Thyroid gland (tissue), 4 donors: Measurements from ENCODE around the gene DSCAM. TPM values are rescaled to one million over a fixed set of nuclear protein-coding genes. Genes with fewer than 3 reads are reported as not detected.

Experiments used
- DNase-seq, 2 donors: peaks; one replicate each; pipeline ENCODE4 v3.0.0-alpha.2; 2019
- H3K27ac ChIP-seq, 3 donors: fragments of 200-600 bp; sonication (generic); 1 replicate in 2 of 3; 2 replicates in 1 of 3; pipeline ENCODE4 v1.5.1; 2016 to 2019; ENCODE audit warnings: mild to moderate bottlenecking in 1 of 3, moderate library complexity in 1 of 3
- H3K27me3 ChIP-seq: fragments of 200-600 bp; sonication (generic); one replicate; pipeline ENCODE4 v1.5.1; 2019
- H3K36me3 ChIP-seq, 2 donors: fragments of 200-600 bp; sonication (generic); one replicate each; pipeline ENCODE4 v1.5.1; 2016 to 2019
- H3K4me1 ChIP-seq, 2 donors: fragments of 200-600 bp; sonication (generic); one replicate each; pipeline ENCODE4 v1.5.1; 2017 to 2019
- H3K4me3 ChIP-seq, 3 donors: fragments of 200-600 bp; sonication (generic); replicated peaks in 1 of 3; 1 replicate in 2 of 3; 2 replicates in 1 of 3; pipeline ENCODE4 v1.5.1; 2016; ENCODE audit warnings: mild to moderate bottlenecking in 1 of 3
- H3K9me3 ChIP-seq: fragments of 200-600 bp; sonication (generic); one replicate; pipeline ENCODE4 v1.5.1; 2017
- POLR2A ChIP-seq, 2 donors: fragments of 450-650 bp; IDR thresholded peaks; one replicate each; pipeline ENCODE4 v1.6.1; 2017; ENCODE audit warnings: antibody characterized with exemption in 2 of 2, mild to moderate bottlenecking in 2 of 2, moderate library complexity in 1 of 2
- WGBS, 2 donors: methylation state at CpG; one replicate each; pipeline ENCODE4 v1.1.5; 2017; 5-methylcytosine and 5-hydroxymethylcytosine counted together
- intact Hi-C: fragments of 100-400 bp; cut with DNase I; formaldehyde crosslinking; loops from one replicate; pipeline ENCODE4 v1.15.1; 2023
- total RNA-seq, 4 donors: library from RNA; depleted of rRNA; stranded (reverse); fragments of >200 nt; gene quantifications; one replicate each; pipeline ENCODE4 v1.2.3, GENCODE V29; 2016
- TF ChIP-seq, protein P1 (sequence below), 6 experiments: fragments of 200-600 bp in 3 of 6; fragments of 450-650 bp in 3 of 6; sonication (generic) in 3 of 6; IDR thresholded peaks; one replicate each; pipeline ENCODE4 v1.5.1; 2016 to 2019; ENCODE audit warnings: antibody characterized with exemption in 6 of 6, mild to moderate bottlenecking in 2 of 6, inconsistent platforms in 1 of 6, moderate library complexity in 1 of 6

DSCAM gene
- total RNA-seq, 4 donors from 2014 or later = 0.20 TPM; not detected in 3

DNA sequence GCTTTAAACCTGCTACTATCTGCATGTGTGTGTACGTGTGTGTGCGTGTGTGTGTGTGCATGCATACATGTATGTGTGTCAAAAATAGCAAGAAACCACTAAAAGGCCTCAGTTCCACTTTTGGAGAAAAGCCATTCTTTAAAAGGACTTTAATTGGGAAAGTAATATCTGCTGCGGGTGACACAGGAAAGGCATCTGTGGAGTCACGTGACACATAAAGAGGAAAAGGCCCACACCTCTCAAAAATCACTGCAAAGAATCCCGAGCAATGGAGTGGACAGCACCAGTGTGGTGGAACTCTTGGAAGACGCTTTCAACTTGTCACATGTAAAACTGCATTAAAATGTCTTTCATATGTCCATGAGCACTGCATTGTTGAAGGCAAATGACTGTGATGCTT is 63.6 kb downstream of the DSCAM start:
- TF ChIP-seq, protein P1, sequence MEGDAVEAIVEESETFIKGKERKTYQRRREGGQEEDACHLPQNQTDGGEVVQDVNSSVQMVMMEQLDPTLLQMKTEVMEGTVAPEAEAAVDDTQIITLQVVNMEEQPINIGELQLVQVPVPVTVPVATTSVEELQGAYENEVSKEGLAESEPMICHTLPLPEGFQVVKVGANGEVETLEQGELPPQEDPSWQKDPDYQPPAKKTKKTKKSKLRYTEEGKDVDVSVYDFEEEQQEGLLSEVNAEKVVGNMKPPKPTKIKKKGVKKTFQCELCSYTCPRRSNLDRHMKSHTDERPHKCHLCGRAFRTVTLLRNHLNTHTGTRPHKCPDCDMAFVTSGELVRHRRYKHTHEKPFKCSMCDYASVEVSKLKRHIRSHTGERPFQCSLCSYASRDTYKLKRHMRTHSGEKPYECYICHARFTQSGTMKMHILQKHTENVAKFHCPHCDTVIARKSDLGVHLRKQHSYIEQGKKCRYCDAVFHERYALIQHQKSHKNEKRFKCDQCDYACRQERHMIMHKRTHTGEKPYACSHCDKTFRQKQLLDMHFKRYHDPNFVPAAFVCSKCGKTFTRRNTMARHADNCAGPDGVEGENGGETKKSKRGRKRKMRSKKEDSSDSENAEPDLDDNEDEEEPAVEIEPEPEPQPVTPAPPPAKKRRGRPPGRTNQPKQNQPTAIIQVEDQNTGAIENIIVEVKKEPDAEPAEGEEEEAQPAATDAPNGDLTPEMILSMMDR (IDR thresholded peaks at IDR 0.05) = no peak
- H3K4me3 ChIP-seq = no peak overlapping the region
- no peaks in the 10 kb centered on the region for H3K4me1 ChIP-seq
- no peaks in the 10 kb centered on the region for H3K9me3 ChIP-seq
- H3K27ac ChIP-seq = no peak overlapping the region
- no peaks in the 10 kb centered on the region for H3K36me3 ChIP-seq
- 84 to 91% methylated on average over 6 of the region's 6 CpGs for WGBS, 2 donors
- intact Hi-C loops = no loop called here
- DNase-seq = no peak
- H3K27me3 ChIP-seq = no peaks in the 10 kb centered on the region

DNA sequence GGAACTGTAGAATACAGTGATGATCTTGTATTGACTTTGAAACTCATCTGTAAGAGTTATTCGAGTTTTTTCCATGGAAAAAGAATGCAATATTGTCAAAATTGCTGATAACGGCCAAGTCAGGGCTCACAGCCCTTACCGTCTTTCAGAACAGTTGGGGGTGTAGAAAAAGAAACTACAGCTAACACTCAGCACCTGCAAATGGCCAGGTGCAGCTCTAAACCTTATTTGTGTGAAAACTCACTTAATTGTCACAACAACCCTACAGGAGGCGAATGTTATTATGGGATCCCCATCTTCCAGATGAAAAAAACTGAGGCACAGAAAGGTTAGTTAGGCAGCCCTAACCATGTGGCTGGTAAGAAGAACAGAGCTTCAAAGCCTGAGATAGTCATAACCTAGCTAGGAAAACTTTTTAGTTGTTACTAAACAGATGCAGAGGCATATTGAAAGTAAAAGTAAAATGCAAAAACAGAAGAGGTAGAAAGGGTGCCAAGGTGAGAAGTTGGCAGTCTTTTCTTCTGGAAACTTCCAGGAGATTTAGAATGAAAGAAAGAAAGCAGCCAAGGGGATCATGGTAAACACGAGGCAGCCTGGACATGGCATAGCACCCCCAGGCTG is 76.4 kb downstream of the DSCAM start:
- Histone ChIP-seq H3K4me3 (no peak overlapping the region), H3K27ac (no peak overlapping the region), H3K36me3 (no peaks in the 10 kb centered on the region), H3K4me1 (no peaks in the 10 kb centered on the region), H3K27me3 (no peaks in the 10 kb centered on the region), H3K9me3 (no peaks in the 10 kb centered on the region)
- 72 to 88% methylated on average over 5 of the region's 5 CpGs for WGBS, 2 donors
- TF ChIP-seq POLR2A (IDR thresholded peaks at IDR 0.05) = no peak
- TF ChIP-seq, protein P1 (IDR thresholded peaks at IDR 0.05) = no peak
- DNase-seq = no peak
- intact Hi-C loops = no loop called here

DNA sequence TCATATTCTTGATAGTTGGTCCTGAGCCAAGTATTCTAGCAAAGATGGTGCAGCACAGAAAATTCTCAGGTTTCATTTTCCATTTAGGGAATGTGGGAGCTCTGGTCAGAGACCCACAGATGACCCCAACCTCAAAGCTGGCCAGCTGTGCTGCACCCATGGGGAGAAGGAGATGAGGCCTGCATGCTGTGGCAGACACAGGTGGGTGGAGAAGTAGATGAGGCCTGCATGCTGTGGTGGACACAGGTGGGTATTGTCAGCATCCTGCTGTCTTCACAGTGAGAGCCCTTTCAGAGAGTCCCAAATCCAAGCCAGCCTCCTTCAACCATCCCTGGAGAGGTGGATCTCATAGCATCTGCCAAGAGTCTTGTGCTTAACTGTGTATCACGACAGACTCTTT is 77.7 kb downstream of the DSCAM start:
- Histone ChIP-seq H3K27me3 (no peaks in the 10 kb centered on the region), H3K36me3 (no peaks in the 10 kb centered on the region), H3K4me1 (no peaks in the 10 kb centered on the region), H3K9me3 (no peaks in the 10 kb centered on the region), H3K4me3 (no peak overlapping the region), H3K27ac (no peak overlapping the region)
- 94% methylated on average over 1 of the region's 1 CpG for WGBS, 2 donors
- intact Hi-C loops = no loop called here
- no peak for DNase-seq
- TF ChIP-seq, protein P1 (IDR thresholded peaks at IDR 0.05) = no peak
- TF ChIP-seq POLR2A (IDR thresholded peaks at IDR 0.05) = no peak

DNA sequence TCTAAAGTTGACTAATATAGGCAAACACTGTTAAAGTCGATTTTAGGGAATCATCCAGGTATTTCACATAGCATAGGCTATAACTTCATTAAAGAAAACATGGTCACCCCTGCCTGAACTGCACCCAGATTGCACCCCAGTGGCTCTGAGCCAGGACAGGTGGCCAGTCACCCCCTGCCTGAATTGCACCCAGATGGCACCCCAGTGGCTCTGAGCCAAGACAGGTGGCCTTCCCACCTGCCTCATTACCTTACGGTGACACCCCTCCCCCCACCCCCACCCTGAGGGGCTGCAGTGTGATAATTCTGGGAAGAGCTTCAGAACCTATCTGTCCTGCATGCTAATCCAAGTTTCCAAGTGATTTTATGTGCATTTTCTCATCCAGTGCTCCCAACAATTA is 78.9 kb downstream of the DSCAM start:
- intact Hi-C loops = no loop called here
- Histone ChIP-seq H3K27me3 (no peaks in the 10 kb centered on the region), H3K9me3 (no peaks in the 10 kb centered on the region), H3K36me3 (no peaks in the 10 kb centered on the region), H3K4me3 (no peak overlapping the region), H3K27ac (no peak overlapping the region), H3K4me1 (no peaks in the 10 kb centered on the region)
- WGBS, 2 donors = 66 to 76% methylated on average over 2 of the region's 2 CpGs
- TF ChIP-seq, protein P1 (IDR thresholded peaks at IDR 0.05) = no peak
- no peak for TF ChIP-seq POLR2A (IDR thresholded peaks at IDR 0.05)
- no peak for DNase-seq

DNA sequence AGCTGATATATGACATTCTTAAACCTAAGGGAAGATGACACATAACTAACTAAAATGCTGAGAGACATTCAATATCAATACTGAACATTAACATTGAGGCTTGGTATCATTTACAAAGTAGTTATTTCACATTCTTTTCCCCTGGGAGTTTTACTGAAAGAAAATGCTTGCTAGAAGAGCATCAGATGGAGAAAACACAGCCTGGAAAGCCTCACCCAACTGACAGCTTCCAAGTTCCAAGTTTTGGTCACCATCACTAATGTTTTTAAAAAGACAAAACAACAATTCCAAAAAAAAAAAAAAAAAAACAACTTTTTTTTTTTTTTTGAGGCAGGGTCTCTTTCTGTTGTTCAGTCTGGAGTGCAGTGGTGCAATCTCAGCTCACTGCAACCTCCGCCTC is 80.6 kb downstream of the DSCAM start:
- H3K27ac ChIP-seq = no peak overlapping the region
- H3K4me1 ChIP-seq = no peaks in the 10 kb centered on the region
- intact Hi-C loops = no loop called here
- H3K27me3 ChIP-seq = no peaks in the 10 kb centered on the region
- no peaks in the 10 kb centered on the region for H3K36me3 ChIP-seq
- 95 to 100% methylated on average over 1 of the region's 1 CpG for WGBS, 2 donors
- no peak overlapping the region for H3K4me3 ChIP-seq
- no peaks in the 10 kb centered on the region for H3K9me3 ChIP-seq
- no peak for DNase-seq
- TF ChIP-seq POLR2A (IDR thresholded peaks at IDR 0.05) = no peak

DNA sequence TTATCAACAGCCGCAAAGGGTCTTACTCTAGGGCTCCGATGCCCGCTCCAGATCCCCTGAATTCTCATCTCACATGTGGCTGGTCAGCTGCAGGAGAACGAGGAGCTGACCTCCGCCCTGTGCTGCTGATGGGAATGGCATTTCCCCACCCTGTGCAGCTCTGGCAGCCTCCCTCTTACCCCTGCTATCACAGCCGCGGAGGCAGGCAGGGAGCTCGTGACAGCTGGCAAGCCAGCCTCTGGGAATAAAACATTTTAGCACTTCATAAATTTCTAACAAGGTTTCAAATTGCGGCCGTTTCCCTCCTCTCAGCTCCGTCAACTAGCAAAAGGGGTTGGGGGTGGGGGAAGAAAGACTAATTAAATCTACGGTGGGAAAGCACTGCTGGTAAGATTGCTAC is 81.1 kb downstream of the DSCAM start:
- Histone ChIP-seq H3K9me3 (no peaks in the 10 kb centered on the region), H3K27ac (no peak overlapping the region), H3K27me3 (no peaks in the 10 kb centered on the region), H3K4me3 (no peak overlapping the region), H3K4me1 (no peaks in the 10 kb centered on the region), H3K36me3 (no peaks in the 10 kb centered on the region)
- DNase-seq = no peak
- WGBS, 2 donors = 40 to 48% methylated on average over 12 of the region's 12 CpGs
- intact Hi-C loops = no loop called here
- TF ChIP-seq, protein P1 (IDR thresholded peaks at IDR 0.05) = no peak
- TF ChIP-seq POLR2A (IDR thresholded peaks at IDR 0.05) = no peak
